ENCODE data around the gene CDK17. TPM values are rescaled to one million over a fixed set of nuclear protein-coding genes. Genes with fewer than 3 reads are reported as not detected.

CDK17 gene
- 68.8 and 149 TPM in 2 replicates for total RNA-seq

GRCh38 chr12:96399919-96400630 lies at the start of gene CDK17:
CDK17 (minus strand) TSS chr12:96400439; CDS start chr12:96334836, 65,603 bp downstream.

Other genes with a start within 250 kb of the CDK17 start
- 11.0 and 11.9 TPM in 2 replicates for gene ELK3, start 206.1 kb downstream of the CDK17 start, total RNA-seq
- 2.7 and 4.2 TPM in 2 replicates for gene CFAP54, start 89.1 kb upstream of the CDK17 start, total RNA-seq